Fibroblast of lung (primary cell): ENCODE measurements around the gene TMEM35A. TPM values are rescaled to one million over a fixed set of nuclear protein-coding genes. Genes with fewer than 3 reads are reported as not detected.

ENCODE experiments used
- DNase-seq, 2 donors: peaks; one replicate each; pipeline versions ENCODE4 v3.0.0 to v3.0.0-alpha.2; 2010; ENCODE audit warnings: low read depth in 2 of 2
- H2AFZ ChIP-seq: 2 replicates; pipeline ENCODE4 v1.5.1; 2012; ENCODE audit warnings: low read length, control low read depth, inconsistent platforms
- H3K27ac ChIP-seq: 2 replicates; pipeline ENCODE4 v1.5.1; 2011; ENCODE audit warnings: low read length, control low read depth; ENCODE audit not compliant: insufficient read depth
- H3K27me3 ChIP-seq: 2 replicates; pipeline ENCODE4 v1.5.1; 2011; ENCODE audit warnings: mild to moderate bottlenecking, low read length; ENCODE audit not compliant: control insufficient read depth, insufficient read depth
- H3K36me3 ChIP-seq: 2 replicates; pipeline ENCODE4 v1.5.1; 2011; ENCODE audit warnings: low read length; ENCODE audit not compliant: control insufficient read depth, insufficient read depth
- H3K4me1 ChIP-seq: 2 replicates; pipeline ENCODE4 v1.5.1; 2011; ENCODE audit warnings: low read length; ENCODE audit not compliant: control insufficient read depth, insufficient read depth; ENCODE audit errors: extremely low read depth
- H3K4me2 ChIP-seq: 2 replicates; pipeline ENCODE4 v1.5.1; 2011; ENCODE audit warnings: low read length, control low read depth; ENCODE audit not compliant: insufficient read depth; ENCODE audit errors: extremely low read depth
- H3K4me3 ChIP-seq, 4 experiments: fragments of 200-600 bp in 1 of 4; sonication (generic) in 1 of 4; replicated peaks in 1 of 4; 2 replicates each; pipeline ENCODE4 v1.5.1; 2011 to 2016; ENCODE audit warnings: low read length in 4 of 4, low read depth in 3 of 4, mild to moderate bottlenecking in 3 of 4, control low read depth in 2 of 4, inconsistent platforms in 1 of 4, mixed read lengths in 1 of 4; ENCODE audit not compliant: insufficient read depth in 1 of 4; ENCODE audit errors: control extremely low read depth in 1 of 4
- H3K79me2 ChIP-seq: 2 replicates; pipeline ENCODE4 v1.5.1; 2012; ENCODE audit warnings: mild to moderate bottlenecking, low read length, inconsistent platforms; ENCODE audit not compliant: control insufficient read depth, insufficient read depth
- H3K9ac ChIP-seq: 2 replicates; pipeline ENCODE4 v1.5.1; 2011; ENCODE audit warnings: mild to moderate bottlenecking, low read length, control low read depth; ENCODE audit not compliant: insufficient read depth
- H3K9me3 ChIP-seq: 2 replicates; pipeline ENCODE4 v1.5.1; 2012; ENCODE audit warnings: low read depth, low read length; ENCODE audit not compliant: control insufficient read depth, insufficient read depth
- H4K20me1 ChIP-seq: 2 replicates; pipeline ENCODE4 v1.5.1; 2011; ENCODE audit warnings: low read length; ENCODE audit not compliant: control insufficient read depth, insufficient read depth; ENCODE audit errors: extremely low read depth
- EZH2 ChIP-seq: IDR thresholded peaks from 2 replicates; pipeline ENCODE4 v1.5.1; 2012; ENCODE audit warnings: low read length, control low read depth, mild to moderate bottlenecking; ENCODE audit errors: missing control alignments
- polyA plus RNA-seq, 2 donors: library from polyadenylated mRNA; depleted of rRNA in 1 of 2; stranded (reverse) in 1 of 2; unstranded in 1 of 2; fragments of >200 nt; gene quantifications; 2 replicates each; pipeline ENCODE4 v1.2.1, GENCODE V29; 2011 to 2012; ENCODE audit warnings: missing spikeins in 1 of 2
- total RNA-seq: library from RNA; depleted of rRNA; stranded (reverse); fragments of >200 nt; gene quantifications from 2 replicates; pipeline ENCODE4 v1.2.1, GENCODE V29; 2014
- TF ChIP-seq, protein P1 (sequence below), 2 donors: IDR thresholded peaks in 1 of 2; conservative IDR thresholded peaks in 1 of 2; 1 replicate in 1 of 2; 2 replicates in 1 of 2; pipeline ENCODE4 v1.5.1; 2011 to 2012; ENCODE audit warnings: low read length in 2 of 2, control low read depth in 1 of 2, inconsistent platforms in 1 of 2, low read depth in 1 of 2, mild to moderate bottlenecking in 1 of 2

TMEM35A gene
- total and polyA plus RNA-seq, 2 donors (not counting 1 experiment from before 2014, with no cell fraction given), result 25.8 to 28.6 TPM

- H3K9me3 ChIP-seq, result no peaks in the 10 kb centered on the region
- TF ChIP-seq, protein P1, sequence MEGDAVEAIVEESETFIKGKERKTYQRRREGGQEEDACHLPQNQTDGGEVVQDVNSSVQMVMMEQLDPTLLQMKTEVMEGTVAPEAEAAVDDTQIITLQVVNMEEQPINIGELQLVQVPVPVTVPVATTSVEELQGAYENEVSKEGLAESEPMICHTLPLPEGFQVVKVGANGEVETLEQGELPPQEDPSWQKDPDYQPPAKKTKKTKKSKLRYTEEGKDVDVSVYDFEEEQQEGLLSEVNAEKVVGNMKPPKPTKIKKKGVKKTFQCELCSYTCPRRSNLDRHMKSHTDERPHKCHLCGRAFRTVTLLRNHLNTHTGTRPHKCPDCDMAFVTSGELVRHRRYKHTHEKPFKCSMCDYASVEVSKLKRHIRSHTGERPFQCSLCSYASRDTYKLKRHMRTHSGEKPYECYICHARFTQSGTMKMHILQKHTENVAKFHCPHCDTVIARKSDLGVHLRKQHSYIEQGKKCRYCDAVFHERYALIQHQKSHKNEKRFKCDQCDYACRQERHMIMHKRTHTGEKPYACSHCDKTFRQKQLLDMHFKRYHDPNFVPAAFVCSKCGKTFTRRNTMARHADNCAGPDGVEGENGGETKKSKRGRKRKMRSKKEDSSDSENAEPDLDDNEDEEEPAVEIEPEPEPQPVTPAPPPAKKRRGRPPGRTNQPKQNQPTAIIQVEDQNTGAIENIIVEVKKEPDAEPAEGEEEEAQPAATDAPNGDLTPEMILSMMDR (conservative IDR thresholded peaks at IDR 0.05 in 1 of 2, IDR thresholded peaks at IDR 0.05 in 1 of 2; ENCODE audit: low read depth in 1 of 2, low read length in 2 of 2), result no peak
- no peak for TF ChIP-seq EZH2
- no peak overlapping the region for H3K9ac ChIP-seq
- no peaks in the 10 kb centered on the region for H3K79me2 ChIP-seq
- no peak overlapping the region for H3K4me3 ChIP-seq
- peak in 1 of 2 donors; percentile 66 for DNase-seq
- no peaks in the 10 kb centered on the region for H3K36me3 ChIP-seq
- H3K4me2 ChIP-seq, result no peak overlapping the region
- peak overlapping the region; percentile 15 for H2AFZ ChIP-seq
- no peaks in the 10 kb centered on the region for H4K20me1 ChIP-seq
- no peak overlapping the region for H3K27ac ChIP-seq
- no peaks in the 10 kb centered on the region for H3K4me1 ChIP-seq
- no peaks in the 10 kb centered on the region for H3K27me3 ChIP-seq
Observed at GRCh38 chrX:101057093-101057714, 21.5 kb upstream of the TMEM35A start.

DNA sequence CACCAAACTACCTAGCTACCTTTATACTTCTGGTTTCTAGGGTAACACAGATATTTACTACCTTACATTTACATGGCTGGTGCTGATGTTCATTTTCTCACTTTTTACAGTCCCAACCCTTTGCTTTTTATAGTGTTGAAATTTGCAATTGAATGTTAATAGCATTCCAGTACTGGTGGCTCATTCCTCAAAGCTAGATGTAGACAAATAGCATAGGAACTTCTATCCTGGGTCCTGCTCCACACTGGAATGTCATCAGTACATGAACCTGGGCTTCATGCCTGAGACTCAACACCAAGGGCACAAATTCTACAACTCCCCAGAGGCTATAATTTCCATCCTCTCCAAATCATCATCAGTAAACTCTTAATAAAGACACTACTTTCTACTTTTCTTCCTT, 16.5 kb upstream of the TMEM35A start:
- Histone ChIP-seq H3K9me3 (no peaks in the 10 kb centered on the region), H3K4me1 (no peaks in the 10 kb centered on the region), H3K79me2 (no peaks in the 10 kb centered on the region), H2AFZ (no peak overlapping the region), H3K27ac (no peak overlapping the region), H3K4me3 (no peak overlapping the region), H3K4me2 (no peak overlapping the region), H3K27me3 (no peaks in the 10 kb centered on the region), H4K20me1 (no peaks in the 10 kb centered on the region), H3K36me3 (no peaks in the 10 kb centered on the region), H3K9ac (no peak overlapping the region)
- DNase-seq, result peak in 1 of 2 donors; percentile 34
- no peak for TF ChIP-seq EZH2
- TF ChIP-seq, protein P1 (conservative IDR thresholded peaks at IDR 0.05 in 1 of 2, IDR thresholded peaks at IDR 0.05 in 1 of 2; ENCODE audit: low read depth in 1 of 2, low read length in 2 of 2), result no peak

DNA sequence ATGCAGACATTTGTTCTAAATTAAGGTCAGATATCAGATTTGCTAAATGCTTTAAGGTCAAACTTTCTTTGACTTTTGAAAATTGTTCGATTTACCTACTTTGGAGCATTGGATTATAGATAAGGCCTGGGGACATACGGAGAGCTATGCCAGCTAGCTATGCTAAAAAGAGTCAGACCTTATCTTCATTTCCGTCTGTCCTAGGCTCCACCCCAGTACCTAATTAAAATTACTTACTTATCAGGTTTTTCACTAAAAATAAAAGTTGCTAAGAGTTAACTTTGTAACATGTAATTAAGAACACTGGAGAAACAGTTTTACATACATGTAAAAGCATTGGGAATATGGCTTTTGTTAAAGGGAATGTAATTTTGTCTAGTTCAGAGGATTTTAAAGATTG, 7.1 kb upstream of the TMEM35A start:
- Histone ChIP-seq H2AFZ (no peak overlapping the region), H3K4me1 (no peaks in the 10 kb centered on the region), H3K4me3 (no peak overlapping the region), H3K4me2 (no peak overlapping the region), H4K20me1 (no peaks in the 10 kb centered on the region), H3K9ac (no peak overlapping the region), H3K27me3 (no peaks in the 10 kb centered on the region), H3K79me2 (no peaks in the 10 kb centered on the region), H3K9me3 (no peaks in the 10 kb centered on the region), H3K36me3 (no peaks in the 10 kb centered on the region), H3K27ac (no peak overlapping the region)
- TF ChIP-seq, protein P1 (conservative IDR thresholded peaks at IDR 0.05 in 1 of 2, IDR thresholded peaks at IDR 0.05 in 1 of 2; ENCODE audit: low read depth in 1 of 2, low read length in 2 of 2), result no peak
- no peak for TF ChIP-seq EZH2
- no peak for DNase-seq
